Measurements from ENCODE around the gene CCR7.

GRCh38 chr17:40597156-40597555 lies 31.9 kb upstream of the CCR7 start:
- TF ChIP-seq CTCF (IDR thresholded peaks at IDR 0.05), result no peak
- no peak for TF ChIP-seq EP300 (IDR thresholded peaks at IDR 0.05)

Data from tibial nerve (tissue), 4 donors.